Posterior vena cava (tissue), 2 donors: ENCODE measurements around the gene LRRC2. TPM values are rescaled to one million over a fixed set of nuclear protein-coding genes. Genes with fewer than 3 reads are reported as not detected.
"Not testable (repeated sequence)": the region's sequence is repeated elsewhere in the genome, so short reads cannot be mapped to it uniquely, and the experiment has no call there.

Experiments
- DNase-seq: peaks from one replicate; pipeline ENCODE4 v3.0.0-alpha.2; 2020; ENCODE audit warnings: low spot score
- intact Hi-C, 2 donors: fragments of 100-400 bp; cut with DNase I; formaldehyde crosslinking; loops; one replicate each; pipeline versions ENCODE4 v1.14.1 to v1.14.2; 2022 to 2023
- long read RNA-seq, 2 donors: library from polyadenylated mRNA; unstranded; transcript quantifications; one replicate each; pipeline ENCODE4 v2.0.0, GENCODE V29; 2020 to 2021
- total RNA-seq, 2 donors: library from RNA; stranded (reverse); fragmentation: NEBNext Ultra II Directional; extraction: Animal tissue kit (Norgen Biotek cat#: 25700); gene quantifications; one replicate each; pipeline ENCODE4 v1.2.1, GENCODE V29; 2021
- donor health status: DM: yes; HTN: yes; CAD: no.
- donor health status: DM: yes; HTN: yes; CAD: no.

LRRC2 gene, protein sequence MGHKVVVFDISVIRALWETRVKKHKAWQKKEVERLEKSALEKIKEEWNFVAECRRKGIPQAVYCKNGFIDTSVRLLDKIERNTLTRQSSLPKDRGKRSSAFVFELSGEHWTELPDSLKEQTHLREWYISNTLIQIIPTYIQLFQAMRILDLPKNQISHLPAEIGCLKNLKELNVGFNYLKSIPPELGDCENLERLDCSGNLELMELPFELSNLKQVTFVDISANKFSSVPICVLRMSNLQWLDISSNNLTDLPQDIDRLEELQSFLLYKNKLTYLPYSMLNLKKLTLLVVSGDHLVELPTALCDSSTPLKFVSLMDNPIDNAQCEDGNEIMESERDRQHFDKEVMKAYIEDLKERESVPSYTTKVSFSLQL
- total RNA-seq: 1 to 10 TPM; 1.9 to 5.7 TPM
- long read RNA-seq, donor 1, partial matches to known transcripts: 0 of 3 reads
- long read RNA-seq, donor 1, other reads (novel, unspliced or antisense): 3 of 3 reads
- long read RNA-seq, donor 2, full-length matches to known transcripts: 7 of 7 reads
- long read RNA-seq, donor 2, partial matches to known transcripts: 0 of 7 reads
- long read RNA-seq, donor 2, other reads (novel, unspliced or antisense): 0 of 7 reads

DNA sequence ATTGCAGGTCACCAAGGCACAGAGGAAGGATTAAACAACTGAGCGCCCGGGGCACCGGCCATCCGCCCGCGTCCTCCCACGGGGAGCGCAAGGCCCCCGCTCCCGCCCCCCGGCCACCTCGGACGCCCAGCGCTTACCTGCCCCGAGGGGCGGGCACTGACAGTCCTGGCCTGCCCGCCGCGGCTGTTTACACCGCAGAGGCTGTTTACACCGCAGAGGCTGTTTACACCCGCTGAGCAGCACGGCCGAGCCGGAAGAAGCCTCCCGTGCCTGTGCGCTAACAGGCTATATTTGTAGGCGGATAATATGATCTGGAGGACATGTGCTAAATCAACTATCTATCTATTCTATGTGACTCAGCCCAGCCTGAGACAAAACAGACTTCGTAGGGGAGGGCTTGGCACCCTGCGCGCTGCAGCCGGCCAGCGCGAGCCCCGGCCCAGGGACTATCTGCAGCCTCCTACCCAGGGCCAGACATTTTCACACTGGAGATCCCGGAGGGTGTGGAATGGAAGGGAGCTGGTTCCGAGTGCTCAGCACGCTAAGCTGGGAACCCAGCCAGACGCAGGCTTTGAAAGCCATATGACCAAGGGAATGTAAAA is at the start of gene LRRC2:
Gene LRRC2, minus strand, starts transcription at position 263 of the 602 bp plus-strand sequence. CDS start 14,711 bp downstream, outside the sequence.
- no peak for DNase-seq
- intact Hi-C loops: no loop called here

DNA sequence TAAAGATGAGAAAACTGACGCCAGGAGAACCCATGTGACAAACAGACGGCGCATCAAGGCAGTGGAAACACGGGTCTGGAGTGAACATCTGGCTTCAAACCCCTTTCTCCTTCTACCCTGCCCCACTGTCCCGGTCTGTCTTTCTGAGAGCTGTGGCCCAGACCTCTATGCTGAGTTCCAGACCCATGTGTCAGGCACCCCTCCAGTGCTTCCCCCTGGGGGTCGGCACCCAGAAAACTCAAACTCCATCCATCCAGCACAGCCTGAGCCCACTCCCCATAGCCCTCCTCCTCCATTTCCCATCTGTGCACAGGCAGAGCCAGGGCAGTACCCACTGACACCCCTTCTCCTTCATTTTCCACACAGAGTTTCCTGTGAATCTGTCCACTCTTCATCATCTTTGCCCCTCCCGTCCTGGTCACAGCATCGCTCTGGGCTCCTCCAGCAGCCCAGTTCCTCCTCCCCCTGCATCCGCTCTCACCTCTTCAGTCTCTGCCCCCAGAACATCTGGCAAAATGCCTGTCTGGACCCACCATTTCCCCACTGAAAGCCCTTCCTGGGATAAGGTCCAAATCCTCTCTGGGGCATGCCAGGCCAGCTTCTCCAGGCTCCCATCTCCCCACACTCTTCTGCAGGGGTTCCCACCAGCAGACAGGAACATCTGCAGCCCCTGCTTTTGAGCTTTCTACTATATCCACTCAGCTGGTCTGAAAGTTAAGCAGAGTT is 49.1 kb upstream of the LRRC2 start:
- intact Hi-C loops: no loop called here
- DNase-seq: no peak

DNA sequence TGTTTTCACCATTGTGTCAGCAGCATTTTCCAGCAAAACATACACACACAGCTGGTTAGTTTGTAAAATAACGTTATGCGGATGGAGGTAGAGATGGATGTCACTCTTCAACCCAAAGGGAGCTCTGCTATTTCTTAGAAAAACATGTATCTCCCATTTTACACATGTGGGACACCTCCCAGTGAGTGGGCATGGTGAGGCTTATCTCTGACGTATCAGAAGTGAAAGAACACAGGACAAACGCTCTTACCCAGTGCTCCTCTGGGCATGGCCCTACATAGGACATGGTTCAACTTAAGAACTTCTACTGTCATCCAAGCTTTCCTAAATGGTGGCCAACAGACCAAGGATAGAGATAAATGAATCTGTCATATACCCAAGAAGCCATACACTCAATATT is 48.3 kb upstream of the LRRC2 start:
- intact Hi-C loops: no loop called here
- no peak for DNase-seq

DNA sequence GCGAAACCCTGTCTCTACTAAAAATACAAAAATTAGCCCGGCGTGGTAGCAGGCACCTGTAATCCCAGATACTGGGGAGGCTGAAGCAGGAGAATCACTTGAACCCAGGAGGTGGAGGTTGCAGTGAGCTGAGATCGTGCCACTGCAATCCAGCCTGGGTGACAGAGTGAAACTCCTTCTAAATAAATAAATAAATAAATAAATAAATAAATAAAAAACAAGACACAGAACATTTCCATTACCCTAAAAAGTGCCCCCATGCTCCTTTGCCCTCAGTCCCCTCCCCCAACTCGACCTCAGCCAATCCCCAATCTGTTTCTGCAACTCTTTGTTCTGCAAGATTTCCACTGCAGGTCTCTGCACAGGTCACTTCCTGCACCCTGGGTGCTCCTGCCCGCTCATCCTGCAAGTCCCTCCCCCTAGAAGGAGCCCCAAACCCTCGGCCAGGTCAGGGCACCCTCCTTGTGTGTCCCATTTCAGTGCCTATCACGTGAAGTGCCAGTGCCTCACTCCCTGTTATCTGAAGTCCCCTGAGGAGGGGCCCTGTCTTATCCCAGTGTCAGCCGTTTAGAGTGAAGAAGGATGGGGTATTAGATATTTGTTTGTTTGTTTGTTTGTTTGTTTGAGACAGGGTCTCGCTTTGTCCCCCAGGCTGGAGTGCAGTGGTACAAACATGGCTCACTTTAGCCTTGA is 47.4 kb upstream of the LRRC2 start:
- no peak for DNase-seq
- intact Hi-C loops: no loop called here

DNA sequence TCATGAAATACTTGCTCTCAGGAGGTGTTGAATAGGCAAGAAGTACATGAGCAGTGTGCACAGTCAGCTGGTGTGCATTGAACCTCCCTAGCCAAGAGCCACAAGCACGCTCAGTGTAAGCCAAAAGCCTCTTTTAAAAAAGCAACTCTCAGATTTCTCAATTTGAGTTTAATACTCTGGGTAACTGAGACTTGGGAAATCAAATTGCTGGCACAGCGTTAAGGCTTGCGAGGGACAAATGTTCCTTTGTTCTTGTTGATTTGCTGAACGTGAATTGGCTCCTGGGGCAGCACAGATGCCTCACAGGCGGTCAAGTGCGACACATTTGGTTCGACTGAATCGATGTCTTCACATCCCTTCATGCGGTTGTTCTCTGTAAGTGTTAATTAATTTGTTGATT is 46.2 kb upstream of the LRRC2 start, which contains the start of gene FAM240A:
Gene FAM240A, plus strand, starts transcription at position 202 of the 400 bp plus-strand sequence. Its CDS starts 159 bp downstream, at position 361.
- intact Hi-C loops: no loop called here
- DNase-seq: no peak

DNA sequence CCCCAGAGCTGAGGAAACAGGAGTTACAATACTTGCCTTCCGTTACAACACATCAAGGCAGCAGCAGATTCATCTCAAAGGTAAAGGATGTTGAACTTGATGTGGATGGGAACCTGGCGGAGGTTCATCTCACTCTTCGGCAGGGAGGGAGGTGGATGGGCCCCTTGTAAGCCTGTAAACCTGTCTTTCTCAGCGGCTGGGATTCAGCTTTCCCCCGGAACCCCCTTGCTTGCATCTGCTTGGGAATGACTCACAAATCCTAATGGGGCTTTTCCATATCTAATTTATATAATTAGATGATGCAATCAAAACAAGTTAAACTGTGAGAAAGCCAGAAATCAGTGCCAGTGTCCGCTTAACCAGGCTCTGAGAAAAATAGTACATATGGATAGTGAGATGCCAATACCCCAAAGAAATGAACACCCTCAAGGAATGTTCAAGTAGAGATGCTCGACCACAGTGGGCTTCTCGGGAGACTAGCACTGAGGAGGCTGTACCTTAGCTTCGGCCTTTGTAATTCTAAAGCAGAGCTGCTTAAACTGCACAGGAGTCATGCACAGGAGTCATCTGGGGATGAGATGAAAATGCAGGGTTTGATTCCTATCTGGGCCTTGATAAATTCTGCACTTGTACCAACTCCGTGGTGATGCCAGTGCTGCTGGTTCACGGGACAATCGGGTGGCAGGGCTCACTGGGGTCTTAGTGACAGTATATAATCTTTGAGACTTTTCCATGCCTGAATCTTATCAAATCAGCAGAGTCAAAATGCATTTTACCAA is 44.0 kb upstream of the LRRC2 start:
- DNase-seq: no peak
- intact Hi-C loops: no loop called here

DNA sequence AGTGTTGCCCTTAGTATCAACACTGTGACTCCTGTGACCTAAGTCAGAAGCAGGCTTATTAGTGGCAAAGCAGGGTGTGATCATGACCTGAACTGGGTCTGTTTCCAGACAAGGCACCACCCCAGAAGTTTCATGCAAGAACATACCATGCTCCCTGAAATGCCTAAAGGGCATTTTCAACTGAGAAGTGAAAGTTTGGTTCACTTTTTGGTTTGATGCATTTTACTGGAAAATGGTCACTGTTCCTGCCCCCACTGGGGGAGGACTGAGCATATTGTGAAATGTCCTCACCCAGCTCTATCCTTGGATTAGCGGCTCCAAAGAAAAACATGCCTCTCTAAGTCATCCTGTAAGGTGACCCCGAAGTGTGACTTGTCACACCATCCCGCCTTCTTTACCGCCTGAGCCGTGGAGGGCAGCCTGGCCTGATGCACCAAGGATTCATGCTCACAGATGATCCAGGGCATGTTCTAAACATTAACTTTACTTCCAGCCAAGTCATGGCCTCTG is 43.2 kb upstream of the LRRC2 start:
- intact Hi-C loops: no loop called here
- DNase-seq: no peak

DNA sequence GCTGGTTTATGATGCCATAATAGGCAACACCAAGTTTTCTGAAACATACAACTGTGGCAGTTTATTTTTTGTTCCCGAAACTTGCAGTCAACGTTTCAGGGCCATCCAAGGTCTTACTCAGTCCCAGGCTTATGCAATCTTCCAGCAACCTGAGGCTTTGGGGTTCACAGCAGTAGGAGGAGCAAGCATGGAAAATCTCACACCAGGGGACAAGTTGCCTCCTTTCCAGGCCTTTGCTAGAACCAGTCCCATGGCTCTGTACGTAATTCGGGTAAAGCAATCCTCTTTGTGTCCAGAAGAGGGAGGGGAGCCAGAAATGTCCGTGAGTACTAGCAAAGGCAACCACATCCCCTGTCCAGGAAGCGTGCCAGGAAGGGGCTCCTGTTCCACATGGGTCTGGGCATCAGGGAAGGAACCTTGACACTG is 41.5 kb upstream of the LRRC2 start:
- intact Hi-C loops: no loop called here
- no peak for DNase-seq

DNA sequence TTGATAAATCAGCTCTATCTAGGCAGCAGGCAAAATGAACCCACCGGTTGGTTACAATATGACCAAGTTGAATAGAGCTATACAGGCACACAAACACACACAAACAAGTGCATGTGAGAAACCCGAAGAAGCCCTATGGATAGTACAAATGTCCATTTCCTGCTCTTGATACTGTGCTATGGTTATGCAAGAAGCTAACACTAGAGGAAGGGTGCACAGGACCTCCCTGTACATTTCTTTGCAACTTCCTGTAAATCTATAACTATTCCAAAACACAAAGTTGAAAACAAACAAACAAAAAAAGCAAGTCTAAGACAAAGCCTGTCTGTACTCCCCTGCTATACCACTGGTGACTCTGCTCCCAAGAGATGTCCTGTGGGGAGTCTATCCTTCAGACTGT is 38.0 kb upstream of the LRRC2 start:
- intact Hi-C loops: no loop called here
- no peak for DNase-seq

DNA sequence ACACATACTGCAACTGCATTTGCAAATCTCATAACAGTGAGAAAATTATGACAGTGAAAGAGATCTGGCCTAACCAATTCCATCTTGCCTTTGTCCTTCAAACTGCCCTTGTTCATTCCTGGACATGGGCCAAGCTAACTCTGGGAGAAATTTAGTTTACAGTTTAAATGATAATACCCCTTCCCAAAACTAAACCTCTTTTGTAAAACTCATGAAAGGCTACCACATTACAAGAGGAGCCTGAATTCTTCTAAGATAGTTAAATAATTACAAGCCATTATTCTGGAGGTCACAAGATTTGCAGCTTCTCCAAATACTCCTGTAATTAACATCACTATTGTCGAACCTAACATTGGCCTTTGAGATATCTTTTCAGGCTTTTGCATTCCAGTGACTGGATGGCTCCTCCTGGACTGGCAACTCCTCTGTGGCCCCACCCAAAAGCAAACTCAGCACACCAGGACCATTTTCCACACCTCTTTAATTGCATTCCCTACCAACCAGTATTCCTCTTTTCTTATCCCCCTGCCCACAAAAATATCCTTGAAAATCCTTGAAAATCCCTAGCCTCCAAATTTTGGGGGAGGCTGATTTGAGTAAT is 37.4 kb upstream of the LRRC2 start:
- intact Hi-C loops: no loop called here
- DNase-seq: no peak

DNA sequence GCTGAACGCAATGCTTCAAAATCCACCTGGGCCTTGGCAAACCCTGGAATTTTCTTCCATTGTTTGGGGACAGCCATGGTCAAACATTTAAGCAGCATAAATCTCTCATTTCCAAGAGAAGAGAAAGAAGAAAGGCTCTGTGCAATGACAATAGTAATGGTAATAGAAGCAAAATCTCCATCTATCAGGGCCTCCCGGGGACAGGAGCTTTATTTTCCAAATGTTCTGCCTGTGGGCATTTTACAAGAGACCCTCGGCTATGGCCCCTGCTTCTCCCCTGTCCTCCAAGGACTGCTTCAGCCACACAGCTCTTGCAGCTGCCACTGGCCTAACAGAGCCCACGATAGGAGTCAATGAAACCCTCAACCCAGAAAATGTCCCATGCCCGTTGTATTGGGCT is 33.5 kb upstream of the LRRC2 start:
- intact Hi-C loops: no loop called here
- DNase-seq: no peak

DNA sequence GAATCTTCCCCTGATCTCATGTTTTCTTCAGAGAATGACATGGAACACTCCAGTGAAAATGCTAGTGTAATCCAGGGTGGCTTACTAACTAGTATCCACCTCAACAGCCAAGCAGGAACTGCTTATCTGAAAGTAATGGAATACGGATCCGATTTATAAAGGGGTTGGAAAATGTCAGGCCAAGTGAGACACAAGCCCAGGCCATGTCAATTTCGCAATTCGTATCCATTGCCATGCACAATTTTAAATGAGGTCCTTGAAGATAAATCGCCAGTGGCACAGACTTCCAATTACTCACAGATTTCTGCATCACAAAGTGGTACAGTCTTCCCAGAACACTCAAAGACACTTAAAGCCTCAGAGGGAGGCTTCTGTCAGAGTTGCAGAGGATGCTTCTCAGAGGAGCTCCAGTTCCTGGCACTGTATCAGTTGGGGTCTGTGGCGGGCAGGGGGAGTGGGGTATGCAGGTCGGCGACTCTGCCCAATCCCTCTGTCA is 29.8 kb upstream of the LRRC2 start:
- intact Hi-C loops: no loop called here
- no peak for DNase-seq

DNA sequence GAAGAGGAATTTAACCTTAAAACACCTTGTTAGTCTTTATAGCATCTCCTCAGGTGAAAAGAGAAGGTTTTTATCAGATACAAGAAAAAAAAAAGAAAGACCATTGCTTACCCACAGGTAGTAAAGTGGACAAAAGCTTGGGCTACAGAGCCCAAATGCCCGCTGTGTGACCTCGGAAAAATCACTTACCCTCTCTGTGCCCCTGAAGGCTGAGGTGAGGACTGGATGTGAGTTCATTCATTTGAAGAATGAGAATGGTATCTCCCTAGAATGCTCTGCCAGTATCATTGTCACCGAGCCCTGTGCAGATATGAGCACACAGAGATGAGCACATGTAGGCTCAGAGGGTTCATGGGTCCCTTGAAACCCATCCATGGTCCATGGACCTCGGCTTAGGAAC is 28.6 kb upstream of the LRRC2 start:
- no peak for DNase-seq
- intact Hi-C loops: no loop called here

DNA sequence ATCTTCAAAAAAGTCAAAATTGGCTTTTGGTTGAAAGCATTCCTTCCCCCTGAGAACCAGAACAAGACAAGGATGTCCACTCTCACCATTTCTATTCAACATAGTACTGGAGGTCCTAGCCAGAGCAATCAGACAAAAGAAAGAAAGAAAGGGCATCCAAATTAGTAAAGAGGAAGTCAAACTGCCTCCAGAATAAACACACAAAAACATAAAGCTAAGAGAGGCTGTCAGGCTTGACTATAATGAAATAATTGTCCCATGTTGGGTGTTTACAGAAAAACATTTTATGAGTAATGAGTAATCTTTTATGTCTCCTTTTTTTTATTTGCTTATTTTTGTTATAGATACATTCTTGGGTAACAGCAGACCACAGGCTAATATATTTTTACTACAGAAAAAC is 27.9 kb upstream of the LRRC2 start:
- intact Hi-C loops: no loop called here
- DNase-seq: no peak

DNA sequence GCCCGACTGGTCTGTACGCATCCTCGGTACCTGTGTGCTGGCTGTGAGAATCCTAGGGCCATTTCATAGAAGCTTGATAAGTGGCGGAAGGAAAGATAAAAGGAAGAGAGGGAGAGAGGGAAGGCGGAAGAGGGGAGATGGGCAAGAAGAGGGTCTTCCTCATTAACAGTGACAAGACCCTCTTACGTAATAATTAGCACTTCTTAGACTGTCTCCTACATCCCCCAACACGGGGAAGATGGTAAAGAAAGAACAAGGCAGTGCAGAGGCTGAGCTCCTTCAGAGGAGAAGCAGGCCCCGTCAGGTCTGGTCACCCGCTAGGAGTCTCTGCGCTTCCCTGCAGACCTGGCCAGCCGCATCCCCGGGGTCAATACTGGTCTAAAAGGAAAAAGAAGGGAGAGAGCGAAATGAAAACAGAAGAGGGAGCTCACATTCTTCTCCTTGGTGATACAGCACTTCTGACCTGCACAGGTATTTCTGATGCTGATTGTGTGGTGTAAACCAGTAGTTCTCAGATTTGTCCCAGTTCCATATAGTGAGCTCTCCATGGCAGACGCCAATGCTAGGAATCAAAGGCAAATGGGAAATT is 27.3 kb upstream of the LRRC2 start:
- intact Hi-C loops: no loop called here
- no peak for DNase-seq

DNA sequence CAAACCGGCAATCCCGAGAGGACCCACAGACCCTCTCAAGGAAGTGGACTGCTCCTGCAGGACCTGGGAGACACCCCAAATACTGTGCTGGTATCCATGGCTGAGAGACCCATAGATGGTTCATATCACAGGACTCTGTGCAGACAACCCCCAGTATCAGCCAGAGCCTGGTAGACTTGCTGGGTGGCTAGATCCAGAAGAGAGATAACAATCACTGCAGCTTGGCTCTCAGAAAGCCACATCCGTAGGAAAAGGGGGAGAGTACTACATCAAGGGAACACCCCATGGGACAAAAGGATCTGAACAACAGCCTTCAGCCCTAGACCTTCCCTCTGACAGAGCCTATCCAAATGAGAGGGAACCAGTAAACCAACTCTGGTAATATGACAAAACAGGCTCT is 21.2 kb upstream of the LRRC2 start:
- intact Hi-C loops, DNase-seq: not testable (repeated sequence)

DNA sequence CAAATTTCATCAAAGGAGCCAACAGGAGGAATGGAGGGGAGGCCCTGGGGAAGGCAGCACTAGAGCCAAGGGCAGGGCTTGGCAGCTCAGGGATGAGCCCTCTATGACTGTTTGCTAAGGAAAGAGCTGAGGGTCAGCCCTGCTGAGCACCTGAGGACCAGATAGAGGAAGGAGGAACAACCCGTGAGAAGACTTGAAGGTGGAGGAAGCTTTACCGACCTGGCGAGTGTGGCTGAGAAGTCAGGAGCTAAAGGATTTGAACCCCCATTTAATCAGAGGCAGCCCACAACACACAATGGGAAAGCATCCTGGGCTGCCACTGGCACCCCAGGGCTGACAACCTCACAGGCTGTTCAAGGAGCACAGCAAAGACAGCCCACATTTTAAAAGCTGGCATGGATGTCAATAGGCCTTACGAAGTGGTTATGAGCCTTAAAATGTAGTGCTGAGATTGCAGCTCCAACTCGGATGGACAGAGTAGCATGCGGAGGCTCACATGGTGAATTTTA is 20.7 kb upstream of the LRRC2 start:
- intact Hi-C loops: no loop called here
- DNase-seq: no peak
